WTC11 (cell line): Measurements from ENCODE around the gene CAPN12. TPM values are rescaled to one million over a fixed set of nuclear protein-coding genes. Genes with fewer than 3 reads are reported as not detected.

Experiments used
- ATAC-seq: fragments of 200-7000 bp; cut with Tn5 transposase; 2 replicates; pipeline ENCODE4 v1.10.0; 2021; ENCODE audit warnings: mild to moderate bottlenecking, moderate library complexity
- CTCF ChIA-PET: fragments of 300-600 bp; sonication (Branson Sonifier 250); formaldehyde crosslinking; loops from one replicate; lab custom pipeline; 2021; ENCODE audit warnings: antibody characterized with exemption; lab: Charles Lee
- POLR2A ChIA-PET: fragments of 350-600 bp; sonication (Branson Sonifier 250); formaldehyde crosslinking; loops from one replicate; lab custom pipeline; 2021; ENCODE audit warnings: antibody characterized with exemption; lab: Charles Lee
- DNase-seq: peaks from one replicate; pipeline ENCODE4 v3.0.0; 2021; ENCODE audit warnings: low spot score
- H3K27ac Mint-ChIP-seq: 2 replicates; pipeline ENCODE4 v1.8.0; 2021; ENCODE audit warnings: mixed read lengths
- H3K27me3 Mint-ChIP-seq: 2 replicates; pipeline ENCODE4 v1.8.0; 2021; ENCODE audit warnings: low read depth, mild to moderate bottlenecking, moderate library complexity, mixed read lengths
- H3K36me3 Mint-ChIP-seq: 2 replicates; pipeline ENCODE4 v1.8.0; 2021; ENCODE audit warnings: mixed read lengths
- H3K4me1 Mint-ChIP-seq: 2 replicates; pipeline ENCODE4 v1.8.0; 2022; ENCODE audit warnings: mixed read lengths
- H3K4me3 Mint-ChIP-seq: 2 replicates; pipeline ENCODE4 v1.8.0; 2021; ENCODE audit warnings: mild to moderate bottlenecking, moderate library complexity, mixed read lengths
- H3K9me3 Mint-ChIP-seq: 2 replicates; pipeline ENCODE4 v1.8.0; 2021; ENCODE audit warnings: mixed read lengths
- ATF1 ChIP-seq: sonication (generic); formaldehyde crosslinking; IDR thresholded peaks from 2 replicates; pipeline ENCODE4 v1.8.1; 2023; ENCODE audit warnings: mild to moderate bottlenecking, moderate library complexity, missing genetic modification reagents
- CDX4 ChIP-seq: fragments of 250-450 bp; sonication (Bioruptor Pico); IDR thresholded peaks from 2 replicates; pipeline ENCODE4 v1.9.0; 2021; ENCODE audit warnings: moderate library complexity, mild to moderate bottlenecking, inconsistent platforms, borderline replicate concordance
- E2F4 ChIP-seq: sonication (generic); formaldehyde crosslinking; IDR thresholded peaks from 2 replicates; pipeline ENCODE4 v1.8.1; 2022; ENCODE audit warnings: low read depth, mild to moderate bottlenecking, moderate library complexity, missing genetic modification reagents, borderline replicate concordance
- GABPB1 ChIP-seq: sonication (generic); formaldehyde crosslinking; IDR thresholded peaks from 2 replicates; pipeline ENCODE4 v1.8.1; 2023; ENCODE audit warnings: mild to moderate bottlenecking, missing genetic modification reagents
- HMGXB4 ChIP-seq: sonication (generic); formaldehyde crosslinking; IDR thresholded peaks from 2 replicates; pipeline ENCODE4 v1.8.1; 2023; ENCODE audit warnings: mild to moderate bottlenecking, moderate library complexity, missing genetic modification reagents
- MLX ChIP-seq: sonication (generic); formaldehyde crosslinking; IDR thresholded peaks from 2 replicates; pipeline ENCODE4 v1.8.1; 2023; ENCODE audit warnings: mild to moderate bottlenecking, missing genetic modification reagents, moderate library complexity
- MYBL2 ChIP-seq: sonication (generic); formaldehyde crosslinking; IDR thresholded peaks from 2 replicates; pipeline ENCODE4 v1.8.1; 2023; ENCODE audit warnings: mild to moderate bottlenecking, moderate library complexity, missing genetic modification reagents
- PRRX2 ChIP-seq: fragments of 250-450 bp; sonication (Bioruptor Pico); IDR thresholded peaks from 2 replicates; pipeline ENCODE4 v1.8.0; 2021; ENCODE audit warnings: mild to moderate bottlenecking
- SMAD4 ChIP-seq: sonication (generic); formaldehyde crosslinking; IDR thresholded peaks from 2 replicates; pipeline ENCODE4 v1.8.0; 2022; ENCODE audit warnings: mild to moderate bottlenecking, missing genetic modification reagents
- SP1 ChIP-seq: sonication (generic); formaldehyde crosslinking; conservative IDR thresholded peaks from 2 replicates; pipeline ENCODE4 v1.8.1; 2022; ENCODE audit warnings: missing genetic modification reagents
- TEAD4 ChIP-seq: sonication (generic); formaldehyde crosslinking; IDR thresholded peaks from 2 replicates; pipeline ENCODE4 v1.8.0; 2022; ENCODE audit warnings: mild to moderate bottlenecking, missing genetic modification reagents
- ZNF121 ChIP-seq: sonication (generic); formaldehyde crosslinking; IDR thresholded peaks from 2 replicates; pipeline ENCODE4 v1.8.0; 2023; ENCODE audit warnings: missing genetic modification reagents
- total RNA-seq: library from RNA; stranded (reverse); gene quantifications from 3 replicates; pipeline ENCODE4 v1.2.3, GENCODE V29; 2021

CAPN12 gene
- total RNA-seq, 1 experiment from 2014 or later, result 9.6 TPM

GRCh38 chr19:38708413-38709024 lies 35.8 kb downstream of the CAPN12 start:
- ATAC-seq (no peak), DNase-seq (no peak)
- Mint-ChIP-seq H3K36me3 (peaks cover 57% of the 10 kb centered on the region), H3K4me3 (no peak overlapping the region), H3K27ac (no peak overlapping the region; the same call in 1 of the 2 replicates), H3K4me1 (no peaks in the 10 kb centered on the region), H3K9me3 (no peaks in the 10 kb centered on the region), H3K27me3 (no peaks in the 10 kb centered on the region)
- ChIA-PET CTCF (no interaction called here), POLR2A (no interaction called here)
- no peak for TF ChIP-seq MLX (CRISPR knock-in tag)
- TF ChIP-seq ATF1, result no peak
- TF ChIP-seq GABPB1 (CRISPR knock-in tag), result no peak
- no peak for TF ChIP-seq SP1 (CRISPR knock-in tag)
- no peak for TF ChIP-seq ZNF121 (CRISPR knock-in tag)
- no peak for TF ChIP-seq MYBL2
- TF ChIP-seq TEAD4 (CRISPR knock-in tag), result no peak
- TF ChIP-seq PRRX2 (CRISPR knock-in tag), result no peak
- no peak for TF ChIP-seq E2F4 (CRISPR knock-in tag)
- TF ChIP-seq SMAD4 (CRISPR knock-in tag), result no peak

- Mint-ChIP-seq H3K4me3 (no peak overlapping the region), H3K27ac (no peak overlapping the region), H3K36me3 (peaks cover 58% of the 10 kb centered on the region), H3K4me1 (no peaks in the 10 kb centered on the region), H3K27me3 (no peaks in the 10 kb centered on the region), H3K9me3 (no peaks in the 10 kb centered on the region)
- ChIA-PET POLR2A (no interaction called here), CTCF (no interaction called here)
- ATAC-seq, result no peak
- no peak for DNase-seq
- TF ChIP-seq SMAD4 (CRISPR knock-in tag), result no peak
- TF ChIP-seq CDX4 (CRISPR knock-in tag), result no peak
These were observed 36.7 kb downstream of the CAPN12 start for GRCh38 chr19:38707512-38708114.

- ChIA-PET CTCF (interaction anchor here (1.3 kb wide), 1 partner anchor 12 kb away, joined by 3 read pairs; no protein-coding TSS in a partner anchor), POLR2A (no interaction called here)
- Mint-ChIP-seq H3K4me1 (no peaks in the 10 kb centered on the region), H3K36me3 (peaks cover 61% of the 10 kb centered on the region), H3K4me3 (no peak overlapping the region), H3K27me3 (no peaks in the 10 kb centered on the region), H3K9me3 (no peaks in the 10 kb centered on the region), H3K27ac (peak overlapping the region; percentile 63; the same call in 1 of the 2 replicates)
- ATAC-seq (peak; percentile 77), DNase-seq (no peak)
- TF ChIP-seq MYBL2 (no peak), HMGXB4 (no peak)
These were observed 37.3 kb downstream of the CAPN12 start for GRCh38 chr19:38706792-38707511.
